WTC11 (cell line): ENCODE data around the gene AK9. TPM values are rescaled to one million over a fixed set of nuclear protein-coding genes. Genes with fewer than 3 reads are reported as not detected.

Source experiments
- ATAC-seq: fragments of 200-7000 bp; cut with Tn5 transposase; 2 replicates; pipeline ENCODE4 v1.10.0; 2021; ENCODE audit warnings: mild to moderate bottlenecking, moderate library complexity
- CTCF ChIA-PET: fragments of 300-600 bp; sonication (Branson Sonifier 250); formaldehyde crosslinking; loops from one replicate; lab custom pipeline; 2021; ENCODE audit warnings: antibody characterized with exemption; lab: Charles Lee
- POLR2A ChIA-PET: fragments of 350-600 bp; sonication (Branson Sonifier 250); formaldehyde crosslinking; loops from one replicate; lab custom pipeline; 2021; ENCODE audit warnings: antibody characterized with exemption; lab: Charles Lee
- DNase-seq: peaks from one replicate; pipeline ENCODE4 v3.0.0; 2021; ENCODE audit warnings: low spot score
- H3K27ac Mint-ChIP-seq: 2 replicates; pipeline ENCODE4 v1.8.0; 2021; ENCODE audit warnings: mixed read lengths
- H3K27me3 Mint-ChIP-seq: 2 replicates; pipeline ENCODE4 v1.8.0; 2021; ENCODE audit warnings: low read depth, mild to moderate bottlenecking, moderate library complexity, mixed read lengths
- H3K36me3 Mint-ChIP-seq: 2 replicates; pipeline ENCODE4 v1.8.0; 2021; ENCODE audit warnings: mixed read lengths
- H3K4me1 Mint-ChIP-seq: 2 replicates; pipeline ENCODE4 v1.8.0; 2022; ENCODE audit warnings: mixed read lengths
- H3K4me3 Mint-ChIP-seq: 2 replicates; pipeline ENCODE4 v1.8.0; 2021; ENCODE audit warnings: mild to moderate bottlenecking, moderate library complexity, mixed read lengths
- H3K9me3 Mint-ChIP-seq: 2 replicates; pipeline ENCODE4 v1.8.0; 2021; ENCODE audit warnings: mixed read lengths
- AR ChIP-seq: fragments of 250-450 bp; sonication (Bioruptor Pico); IDR thresholded peaks from 2 replicates; pipeline ENCODE4 v1.9.0; 2021; ENCODE audit warnings: mild to moderate bottlenecking
- ARID4B ChIP-seq: sonication (generic); formaldehyde crosslinking; IDR thresholded peaks from 2 replicates; pipeline ENCODE4 v1.8.0; 2023; ENCODE audit warnings: missing genetic modification reagents, mild to moderate bottlenecking, borderline replicate concordance
- ATF1 ChIP-seq: sonication (generic); formaldehyde crosslinking; IDR thresholded peaks from 2 replicates; pipeline ENCODE4 v1.8.1; 2023; ENCODE audit warnings: mild to moderate bottlenecking, moderate library complexity, missing genetic modification reagents
- CBFB ChIP-seq: sonication (generic); formaldehyde crosslinking; IDR thresholded peaks from 2 replicates; pipeline ENCODE4 v1.8.1; 2022; ENCODE audit warnings: mild to moderate bottlenecking, low read depth, missing genetic modification reagents
- CDX4 ChIP-seq: fragments of 250-450 bp; sonication (Bioruptor Pico); IDR thresholded peaks from 2 replicates; pipeline ENCODE4 v1.9.0; 2021; ENCODE audit warnings: moderate library complexity, mild to moderate bottlenecking, inconsistent platforms, borderline replicate concordance
- KAT7 ChIP-seq: sonication (generic); formaldehyde crosslinking; IDR thresholded peaks from 2 replicates; pipeline ENCODE4 v1.8.1; 2023; ENCODE audit warnings: missing genetic modification reagents, mild to moderate bottlenecking, borderline replicate concordance
- NR1H2 ChIP-seq: sonication (generic); formaldehyde crosslinking; IDR thresholded peaks from 2 replicates; pipeline ENCODE4 v1.9.0; 2021; ENCODE audit warnings: mild to moderate bottlenecking, moderate library complexity, missing genetic modification reagents
- SMAD4 ChIP-seq: sonication (generic); formaldehyde crosslinking; IDR thresholded peaks from 2 replicates; pipeline ENCODE4 v1.8.0; 2022; ENCODE audit warnings: mild to moderate bottlenecking, missing genetic modification reagents
- SP1 ChIP-seq: sonication (generic); formaldehyde crosslinking; conservative IDR thresholded peaks from 2 replicates; pipeline ENCODE4 v1.8.1; 2022; ENCODE audit warnings: missing genetic modification reagents
- STAT6 ChIP-seq: sonication (generic); formaldehyde crosslinking; conservative IDR thresholded peaks from 2 replicates; pipeline ENCODE4 v1.8.1; 2023; ENCODE audit warnings: mild to moderate bottlenecking, low read depth, missing genetic modification reagents, moderate library complexity
- TEAD1 ChIP-seq: sonication (generic); formaldehyde crosslinking; IDR thresholded peaks from 2 replicates; pipeline ENCODE4 v1.8.0; 2022; ENCODE audit warnings: mild to moderate bottlenecking, missing genetic modification reagents
- USF2 ChIP-seq: sonication (generic); formaldehyde crosslinking; IDR thresholded peaks from 2 replicates; pipeline ENCODE4 v1.8.1; 2023; ENCODE audit warnings: mild to moderate bottlenecking, missing genetic modification reagents, moderate library complexity
- ZNF138 ChIP-seq: sonication (generic); formaldehyde crosslinking; conservative IDR thresholded peaks from 2 replicates; pipeline ENCODE4 v1.8.1; 2022; ENCODE audit warnings: mild to moderate bottlenecking, moderate library complexity, missing genetic modification reagents
- ZNF281 ChIP-seq: sonication (generic); formaldehyde crosslinking; IDR thresholded peaks from 2 replicates; pipeline ENCODE4 v1.8.0; 2023; ENCODE audit warnings: mild to moderate bottlenecking, missing genetic modification reagents
- ZNF425 ChIP-seq: fragments of 250-450 bp; sonication (Bioruptor Pico); conservative IDR thresholded peaks from 2 replicates; pipeline ENCODE4 v1.9.0; 2021; ENCODE audit warnings: mild to moderate bottlenecking
- total RNA-seq: library from RNA; stranded (reverse); gene quantifications from 3 replicates; pipeline ENCODE4 v1.2.3, GENCODE V29; 2021

AK9 gene
- total RNA-seq, 1 experiment from 2014 or later: 3.7 TPM

- no peak for TF ChIP-seq STAT6 (CRISPR knock-in tag)
- TF ChIP-seq SP1: no peak
- TF ChIP-seq ARID4B: no peak
- TF ChIP-seq, all 79 proteins: peak for 0
These were observed 244.5 kb downstream of the AK9 start (continued) for GRCh38 chr6:109446541-109446940.

GRCh38 chr6:109446072-109446471 is 244.9 kb downstream of the AK9 start:
- Mint-ChIP-seq H3K27ac (no peak overlapping the region), H3K27me3 (no peaks in the 10 kb centered on the region), H3K36me3 (peaks cover 19% of the 10 kb centered on the region), H3K4me1 (peaks cover 10% of the 10 kb centered on the region; the same call in 1 of the 2 replicates), H3K9me3 (no peaks in the 10 kb centered on the region), H3K4me3 (no peak overlapping the region)
- ATAC-seq (no peak), DNase-seq (no peak)
- POLR2A ChIA-PET: no interaction called here
- CTCF ChIA-PET: interaction anchor here (0.7 to 1.4 kb wide), 3 partner anchors 35 to 154 kb away, joined by 3 to 4 read pairs (median 4); no protein-coding TSS in a partner anchor
- no peak for TF ChIP-seq CDX4
- TF ChIP-seq USF2 (CRISPR knock-in tag): no peak
- TF ChIP-seq CBFB (CRISPR knock-in tag): no peak
- no peak for TF ChIP-seq NR1H2
- no peak for TF ChIP-seq TEAD1 (CRISPR knock-in tag)
- no peak for TF ChIP-seq AR (CRISPR knock-in tag)
- no peak for TF ChIP-seq ZNF425 (CRISPR knock-in tag)
- no peak for TF ChIP-seq ZNF281
- no peak for TF ChIP-seq KAT7 (CRISPR knock-in tag)
- no peak for TF ChIP-seq ATF1
- no peak for TF ChIP-seq SMAD4 (CRISPR knock-in tag)
- TF ChIP-seq ZNF138 (CRISPR knock-in tag): no peak
- TF ChIP-seq, all 79 proteins: peak for 0
